Activated naive CD8-positive, alpha-beta T cell treated with anti-CD3 and anti-CD28 coated beads, Interleukin-2, amount 50 U/mL, for 24 hours (primary cell): ENCODE results near the gene ZNF845.
"Not testable (repeated sequence)": the region's sequence is repeated elsewhere in the genome, so short reads cannot be mapped to it uniquely, and the experiment has no call there.

Experiments
- ATAC-seq: fragments of 150-1000 bp; cut with Tn5 transposase; one replicate; pipeline ENCODE4 v1.10.0; 2021
- DNase-seq: peaks from one replicate; pipeline ENCODE4 v3.0.0; 2021
- H3K27ac Mint-ChIP-seq: one replicate; pipeline ENCODE4 v1.8.0; 2021; ENCODE audit warnings: mild to moderate bottlenecking, mixed read lengths
- H3K27me3 Mint-ChIP-seq: one replicate; pipeline ENCODE4 v1.8.0; 2021; ENCODE audit warnings: mixed read lengths
- H3K36me3 Mint-ChIP-seq: one replicate; pipeline ENCODE4 v1.8.0; 2021; ENCODE audit warnings: low read depth, mixed read lengths
- H3K4me1 Mint-ChIP-seq: one replicate; pipeline ENCODE4 v1.8.0; 2021; ENCODE audit warnings: mixed read lengths
- H3K4me3 Mint-ChIP-seq: one replicate; pipeline ENCODE4 v1.8.0; 2021; ENCODE audit warnings: mild to moderate bottlenecking, moderate library complexity, mixed read lengths
- H3K9me3 Mint-ChIP-seq: one replicate; pipeline ENCODE4 v1.8.0; 2021; ENCODE audit warnings: mixed read lengths

ZNF845 gene

DNA sequence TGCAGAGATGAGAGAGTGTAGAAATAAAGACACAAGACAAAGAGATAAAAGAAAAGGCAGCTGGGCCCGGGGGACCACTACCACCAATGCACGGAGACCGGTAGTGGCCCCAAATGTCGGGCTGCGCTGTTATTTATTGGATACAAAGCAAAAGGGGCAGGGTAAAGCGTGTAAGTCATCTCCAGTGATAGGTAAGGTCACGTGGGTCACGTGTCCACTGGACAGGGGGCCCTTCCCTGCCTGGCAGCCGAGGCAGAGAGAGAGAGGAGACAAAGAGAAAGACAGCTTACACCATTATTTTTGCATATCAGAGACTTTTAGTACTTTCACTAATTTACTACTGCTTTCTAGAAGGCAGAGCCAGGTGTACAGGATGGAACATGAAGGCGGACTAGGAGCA, 26.5 kb downstream of the ZNF845 start:
- H3K27ac Mint-ChIP-seq, ATAC-seq, DNase-seq, H3K4me3 Mint-ChIP-seq, H3K4me1 Mint-ChIP-seq, H3K27me3 Mint-ChIP-seq: not testable (repeated sequence)
- peaks cover 19% of the 10 kb centered on the region for H3K9me3 Mint-ChIP-seq
- H3K36me3 Mint-ChIP-seq, result peaks cover 25% of the 10 kb centered on the region

DNA sequence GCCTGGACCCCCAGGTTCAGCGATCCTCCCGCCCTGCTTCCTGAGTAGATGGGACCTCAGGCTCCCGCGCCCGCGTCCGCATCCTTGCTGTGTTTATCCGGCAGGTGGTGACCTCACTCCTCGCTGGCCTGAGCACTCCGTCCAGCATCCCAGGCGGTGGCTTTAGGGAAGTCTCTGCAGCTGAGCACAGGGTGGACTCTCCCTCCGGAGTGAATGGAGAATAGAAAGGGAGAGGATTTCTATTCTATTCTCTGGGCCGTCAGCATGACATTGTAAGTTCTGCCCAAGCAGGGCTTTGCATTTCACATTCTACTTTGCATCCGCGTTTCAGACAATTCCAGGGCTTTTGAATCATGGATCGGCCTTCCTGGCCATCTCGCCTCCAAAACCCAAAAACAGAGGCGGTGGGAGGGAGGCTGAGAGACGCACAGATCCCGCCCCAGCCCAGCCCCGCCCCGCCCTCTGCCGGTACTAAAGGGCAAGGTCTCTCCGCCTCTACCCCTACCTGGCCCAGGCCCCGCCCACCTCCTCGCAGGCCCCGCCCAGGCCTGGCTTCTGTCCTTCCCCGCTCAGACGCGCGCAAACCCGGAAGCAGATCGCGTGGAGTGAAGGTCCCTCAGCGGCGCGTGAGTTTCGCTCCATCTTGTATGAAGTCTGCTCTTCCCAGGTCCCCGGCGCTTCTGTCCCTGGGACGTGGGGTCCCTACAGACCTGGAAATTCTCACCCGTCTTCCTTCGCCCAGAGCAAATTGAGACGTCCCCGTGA, 31.8 kb downstream of the ZNF845 start, which contains the start of gene ZNF525:
TSS of gene ZNF525 (plus strand) at position 572 of the 765 bp plus-strand sequence. CDS start 6,577 bp downstream, outside the sequence.
- peaks cover 30% of the 10 kb centered on the region for H3K36me3 Mint-ChIP-seq
- peak; percentile 100 for ATAC-seq
- DNase-seq, result peak; percentile 96
- peaks cover 4% of the 10 kb centered on the region for H3K9me3 Mint-ChIP-seq
- peak within 1 kb of the TSS; percentile 90 for H3K27ac Mint-ChIP-seq
- no peaks in the 10 kb centered on the region for H3K27me3 Mint-ChIP-seq
- H3K4me1 Mint-ChIP-seq, result peaks cover 20% of the 10 kb centered on the region
- H3K4me3 Mint-ChIP-seq, result peak within 1 kb of the TSS; percentile 89

GRCh38 chr19:53365899-53366493, 32.4 kb downstream of the ZNF845 start:
- DNase-seq (peak; percentile 49), ATAC-seq (peak; percentile 51)
- H3K27me3 Mint-ChIP-seq, result no peaks in the 10 kb centered on the region
- H3K4me1 Mint-ChIP-seq, result peaks cover 23% of the 10 kb centered on the region
- H3K36me3 Mint-ChIP-seq, result peaks cover 37% of the 10 kb centered on the region
- peak overlapping the region; percentile 89 for H3K4me3 Mint-ChIP-seq
- peak overlapping the region; percentile 90 for H3K27ac Mint-ChIP-seq
- peaks cover 7% of the 10 kb centered on the region for H3K9me3 Mint-ChIP-seq

DNA sequence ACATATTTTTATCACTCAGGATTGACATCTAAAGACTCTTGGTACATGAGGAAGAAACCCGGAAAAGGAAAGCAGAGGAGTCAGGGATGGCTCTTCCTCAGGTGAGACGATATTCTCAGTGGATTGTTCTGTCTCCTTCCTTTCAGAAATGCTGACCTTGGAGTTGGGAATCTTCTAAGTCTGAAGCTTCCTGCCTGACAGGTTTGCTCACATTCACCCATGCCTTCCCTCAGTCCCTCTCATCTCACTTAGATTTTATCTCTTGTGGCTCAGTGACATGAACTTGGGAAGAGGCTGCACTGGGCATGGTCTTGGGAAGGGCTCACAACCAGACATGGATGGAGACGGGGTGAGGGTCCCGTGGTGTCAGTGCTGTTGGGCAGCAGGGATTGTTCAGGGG, 38.6 kb downstream of the ZNF845 start:
- peaks cover 9% of the 10 kb centered on the region for H3K4me1 Mint-ChIP-seq
- H3K27ac Mint-ChIP-seq, result no peak overlapping the region
- H3K9me3 Mint-ChIP-seq, result peaks cover 25% of the 10 kb centered on the region
- DNase-seq (no peak), ATAC-seq (no peak)
- peaks cover 89% of the 10 kb centered on the region for H3K36me3 Mint-ChIP-seq
- no peaks in the 10 kb centered on the region for H3K27me3 Mint-ChIP-seq
- no peak overlapping the region for H3K4me3 Mint-ChIP-seq

DNA sequence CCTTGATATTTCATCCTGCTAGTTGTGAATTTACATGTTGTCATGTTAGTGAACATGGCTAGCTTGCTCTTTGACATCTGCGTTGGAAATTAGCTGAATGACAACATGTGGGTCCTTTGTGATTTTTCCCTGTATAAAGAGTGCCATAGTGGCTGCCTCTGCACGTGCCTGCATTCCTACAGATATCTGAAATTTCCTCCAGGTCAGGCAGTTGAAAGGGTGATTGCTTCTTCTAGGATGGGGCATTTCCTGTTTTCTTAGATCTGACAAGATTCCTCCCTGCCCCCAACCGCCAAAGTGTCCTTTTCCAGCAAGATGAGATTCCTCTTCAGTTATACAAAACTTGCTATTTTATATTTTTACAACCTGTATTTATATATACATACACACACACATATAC, 40.7 kb downstream of the ZNF845 start:
- ATAC-seq (no peak), DNase-seq (no peak)
- H3K27ac Mint-ChIP-seq, result no peak overlapping the region
- H3K27me3 Mint-ChIP-seq, result no peaks in the 10 kb centered on the region
- no peak overlapping the region for H3K4me3 Mint-ChIP-seq
- peaks cover 33% of the 10 kb centered on the region for H3K9me3 Mint-ChIP-seq
- H3K36me3 Mint-ChIP-seq, result peaks cover 93% of the 10 kb centered on the region
- peaks cover 2% of the 10 kb centered on the region for H3K4me1 Mint-ChIP-seq

- ATAC-seq, result no peak
- Mint-ChIP-seq H3K27me3 (no peaks in the 10 kb centered on the region), H3K9me3 (peaks cover 36% of the 10 kb centered on the region), H3K27ac (no peak overlapping the region), H3K36me3 (peaks cover 96% of the 10 kb centered on the region), H3K4me1 (peaks cover 2% of the 10 kb centered on the region), H3K4me3 (no peak overlapping the region)
- DNase-seq, result no peak
Observed at GRCh38 chr19:53374743-53375142, 41.2 kb downstream of the ZNF845 start.

DNA sequence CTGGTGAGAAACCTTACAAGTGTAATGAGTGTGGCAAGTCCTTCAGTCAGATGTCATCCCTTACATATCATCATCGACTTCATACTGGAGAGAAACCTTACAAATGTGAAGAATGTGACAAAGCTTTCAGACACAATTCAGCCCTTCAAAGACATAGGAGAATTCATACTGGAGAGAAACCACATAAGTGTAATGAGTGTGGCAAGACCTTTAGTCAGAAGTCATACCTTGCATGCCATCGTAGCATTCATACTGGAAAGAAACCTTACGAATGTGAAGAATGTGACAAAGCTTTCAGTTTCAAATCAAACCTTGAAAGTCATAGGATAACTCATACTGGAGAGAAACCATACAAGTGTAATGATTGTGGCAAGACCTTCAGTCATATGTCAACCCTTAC, 47.8 kb downstream of the ZNF845 start:
- H3K27me3 Mint-ChIP-seq, result no peaks in the 10 kb centered on the region
- H3K9me3 Mint-ChIP-seq, result peaks cover 76% of the 10 kb centered on the region
- DNase-seq (no peak), ATAC-seq (no peak)
- H3K4me1 Mint-ChIP-seq, result no peaks in the 10 kb centered on the region
- no peak overlapping the region for H3K27ac Mint-ChIP-seq
- peaks cover 98% of the 10 kb centered on the region for H3K36me3 Mint-ChIP-seq
- H3K4me3 Mint-ChIP-seq, result no peak overlapping the region

DNA sequence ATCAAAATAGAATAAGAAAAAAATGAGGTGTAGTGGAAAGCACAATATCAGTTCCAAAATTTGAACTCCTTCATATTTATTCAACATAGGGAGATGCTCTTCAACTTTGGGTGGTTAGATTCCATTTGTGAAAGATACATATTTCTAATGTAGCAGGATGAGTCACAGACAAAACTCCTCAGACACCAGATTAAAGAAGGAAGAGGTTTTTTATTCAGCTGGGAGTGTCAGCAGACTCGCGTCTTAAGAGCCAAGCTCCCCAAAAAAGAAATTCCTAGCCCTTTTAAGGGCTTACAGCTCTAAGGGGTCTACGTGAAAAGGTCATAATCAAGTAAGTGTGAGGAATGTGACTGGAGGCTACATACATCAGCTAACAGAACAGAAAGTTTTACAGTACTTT, 54.6 kb downstream of the ZNF845 start:
- H3K4me1 Mint-ChIP-seq, result no peaks in the 10 kb centered on the region
- no peak overlapping the region for H3K27ac Mint-ChIP-seq
- ATAC-seq (no peak), DNase-seq (no peak)
- H3K36me3 Mint-ChIP-seq, result peaks cover 55% of the 10 kb centered on the region
- H3K27me3 Mint-ChIP-seq, result no peaks in the 10 kb centered on the region
- H3K4me3 Mint-ChIP-seq, result no peak overlapping the region
- H3K9me3 Mint-ChIP-seq, result peaks cover 53% of the 10 kb centered on the region

- H3K9me3 Mint-ChIP-seq, result peaks cover 51% of the 10 kb centered on the region
- no peaks in the 10 kb centered on the region for H3K27me3 Mint-ChIP-seq
- DNase-seq (no peak), ATAC-seq (no peak)
- peaks cover 2% of the 10 kb centered on the region for H3K4me1 Mint-ChIP-seq
- H3K36me3 Mint-ChIP-seq, result peaks cover 54% of the 10 kb centered on the region
- no peak overlapping the region for H3K27ac Mint-ChIP-seq
- no peak overlapping the region for H3K4me3 Mint-ChIP-seq
Observed at GRCh38 chr19:53388904-53389303, 55.4 kb downstream of the ZNF845 start.

DNA sequence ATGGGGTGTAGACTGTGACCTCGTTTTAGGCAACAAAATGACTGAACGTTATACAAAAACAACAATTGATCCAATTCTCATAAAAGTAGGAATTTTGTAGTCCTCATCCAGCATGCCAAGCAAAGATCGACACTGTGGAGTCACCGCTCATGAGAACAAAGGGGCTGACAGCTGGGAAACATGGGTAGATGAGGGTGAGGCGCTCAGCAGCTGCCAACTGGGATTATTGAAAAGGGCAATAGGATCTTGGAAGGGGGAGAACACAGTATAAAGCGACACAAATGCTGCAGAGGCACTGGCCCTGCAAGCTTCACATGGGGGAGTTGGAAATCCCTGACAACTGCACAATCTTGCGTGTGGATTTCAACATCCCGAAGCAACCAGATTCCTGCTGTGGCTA, 56.0 kb downstream of the ZNF845 start:
- H3K4me1 Mint-ChIP-seq, result peaks cover 3% of the 10 kb centered on the region
- ATAC-seq (no peak), DNase-seq (no peak)
- peaks cover 48% of the 10 kb centered on the region for H3K36me3 Mint-ChIP-seq
- H3K27me3 Mint-ChIP-seq, result no peaks in the 10 kb centered on the region
- peaks cover 48% of the 10 kb centered on the region for H3K9me3 Mint-ChIP-seq
- H3K4me3 Mint-ChIP-seq, result no peak overlapping the region
- no peak overlapping the region for H3K27ac Mint-ChIP-seq

GRCh38 chr19:53389978-53390377, 56.4 kb downstream of the ZNF845 start:
- no peak overlapping the region for H3K4me3 Mint-ChIP-seq
- H3K27ac Mint-ChIP-seq, result no peak overlapping the region
- no peaks in the 10 kb centered on the region for H3K27me3 Mint-ChIP-seq
- peaks cover 6% of the 10 kb centered on the region for H3K4me1 Mint-ChIP-seq
- ATAC-seq, result no peak
- H3K9me3 Mint-ChIP-seq, result peaks cover 44% of the 10 kb centered on the region
- DNase-seq, result no peak
- peaks cover 44% of the 10 kb centered on the region for H3K36me3 Mint-ChIP-seq

DNA sequence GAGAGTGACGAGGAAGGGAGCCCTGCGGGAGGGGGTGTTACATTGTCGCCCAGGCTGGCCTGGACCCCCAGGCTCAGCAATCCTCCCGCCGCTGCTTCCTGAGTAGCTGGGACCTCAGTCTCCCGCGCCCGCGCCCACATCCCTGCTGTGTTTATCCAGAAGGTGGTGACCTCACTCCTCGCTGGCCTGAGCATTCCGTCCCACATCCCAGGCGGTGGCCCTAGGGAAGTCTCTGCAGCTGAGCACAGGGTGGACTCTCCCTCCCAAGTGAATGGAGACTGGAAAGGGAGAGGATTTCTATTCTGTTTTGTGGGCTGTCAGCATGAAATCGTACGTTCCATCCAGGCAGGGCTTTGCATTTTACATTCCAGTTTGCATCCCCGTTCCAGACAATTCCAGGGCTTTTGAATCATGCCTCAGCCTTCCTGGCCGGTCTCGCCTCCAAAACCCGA, 61.0 kb downstream of the ZNF845 start:
- H3K27me3 Mint-ChIP-seq, result no peaks in the 10 kb centered on the region
- H3K4me3 Mint-ChIP-seq, result peak overlapping the region; percentile 95
- H3K36me3 Mint-ChIP-seq, result peaks cover 29% of the 10 kb centered on the region
- DNase-seq, result peak; percentile 2
- peaks cover 24% of the 10 kb centered on the region for H3K4me1 Mint-ChIP-seq
- no peak overlapping the region for H3K27ac Mint-ChIP-seq
- peaks cover 18% of the 10 kb centered on the region for H3K9me3 Mint-ChIP-seq
- ATAC-seq, result no peak

GRCh38 chr19:53394974-53395839, 61.7 kb downstream of the ZNF845 start, which contains the start of gene ZNF765:
TSS of gene ZNF765 (plus strand) at chr19:53395149. CDS start at chr19:53398016, 2,867 bp downstream.
- peaks cover 24% of the 10 kb centered on the region for H3K4me1 Mint-ChIP-seq
- peak within 1 kb of the TSS; percentile 95 for H3K4me3 Mint-ChIP-seq
- no peaks in the 10 kb centered on the region for H3K27me3 Mint-ChIP-seq
- H3K27ac Mint-ChIP-seq, result peak within 1 kb of the TSS; percentile 87
- ATAC-seq (peak; percentile 97), DNase-seq (peak; percentile 96)
- peaks cover 18% of the 10 kb centered on the region for H3K9me3 Mint-ChIP-seq
- peaks cover 30% of the 10 kb centered on the region for H3K36me3 Mint-ChIP-seq

DNA sequence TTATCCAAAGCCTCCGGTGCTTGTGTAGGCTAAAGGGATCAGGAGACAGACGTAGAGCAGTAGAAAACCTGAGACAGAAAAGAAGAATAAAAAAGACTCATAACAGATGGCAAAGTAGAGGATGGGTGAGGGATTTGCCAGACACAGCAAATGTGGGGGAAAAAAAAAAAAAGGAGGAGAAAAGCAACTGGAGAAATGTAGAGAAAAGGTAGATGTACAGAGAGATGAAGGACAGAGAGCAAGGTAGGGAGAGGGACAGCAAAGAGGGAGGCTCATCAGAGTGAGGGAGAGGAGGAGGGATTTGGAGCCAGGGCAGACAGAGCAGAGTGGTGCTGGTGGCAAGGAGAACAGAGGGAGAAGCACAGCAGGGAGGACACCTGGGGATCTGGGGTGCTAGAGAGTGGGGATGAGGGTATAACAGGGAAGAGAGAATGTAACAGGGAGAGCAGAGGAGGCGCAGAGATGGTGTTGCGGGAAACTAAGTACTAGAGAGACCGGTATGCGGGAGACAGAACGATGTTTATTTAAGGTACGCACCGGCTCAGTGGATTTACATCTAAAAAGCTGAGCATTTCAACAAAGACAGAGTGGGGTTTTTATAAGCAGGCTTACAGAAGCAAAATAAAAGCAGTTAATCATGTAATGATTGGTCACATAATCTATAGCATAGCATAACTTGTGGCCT, 62.4 kb downstream of the ZNF845 start:
- ATAC-seq, DNase-seq, H3K27me3 Mint-ChIP-seq: not testable (repeated sequence)
- Mint-ChIP-seq H3K27ac (peak overlapping the region; percentile 87), H3K9me3 (peaks cover 22% of the 10 kb centered on the region), H3K4me1 (peaks cover 24% of the 10 kb centered on the region), H3K36me3 (peaks cover 36% of the 10 kb centered on the region), H3K4me3 (peak overlapping the region; percentile 95)
